Ammon's horn (tissue), 1 donor: ENCODE data around the gene PLEK2.
"Not testable (repeated sequence)": the region's sequence is repeated elsewhere in the genome, so short reads cannot be mapped to it uniquely, and the experiment has no call there.

Experiments
- DNase-seq: peaks from one replicate; pipeline ENCODE4 v3.0.0-alpha.2; 2016; ENCODE audit warnings: low spot score

The PLEK2 gene, protein sequence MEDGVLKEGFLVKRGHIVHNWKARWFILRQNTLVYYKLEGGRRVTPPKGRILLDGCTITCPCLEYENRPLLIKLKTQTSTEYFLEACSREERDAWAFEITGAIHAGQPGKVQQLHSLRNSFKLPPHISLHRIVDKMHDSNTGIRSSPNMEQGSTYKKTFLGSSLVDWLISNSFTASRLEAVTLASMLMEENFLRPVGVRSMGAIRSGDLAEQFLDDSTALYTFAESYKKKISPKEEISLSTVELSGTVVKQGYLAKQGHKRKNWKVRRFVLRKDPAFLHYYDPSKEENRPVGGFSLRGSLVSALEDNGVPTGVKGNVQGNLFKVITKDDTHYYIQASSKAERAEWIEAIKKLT

DNA sequence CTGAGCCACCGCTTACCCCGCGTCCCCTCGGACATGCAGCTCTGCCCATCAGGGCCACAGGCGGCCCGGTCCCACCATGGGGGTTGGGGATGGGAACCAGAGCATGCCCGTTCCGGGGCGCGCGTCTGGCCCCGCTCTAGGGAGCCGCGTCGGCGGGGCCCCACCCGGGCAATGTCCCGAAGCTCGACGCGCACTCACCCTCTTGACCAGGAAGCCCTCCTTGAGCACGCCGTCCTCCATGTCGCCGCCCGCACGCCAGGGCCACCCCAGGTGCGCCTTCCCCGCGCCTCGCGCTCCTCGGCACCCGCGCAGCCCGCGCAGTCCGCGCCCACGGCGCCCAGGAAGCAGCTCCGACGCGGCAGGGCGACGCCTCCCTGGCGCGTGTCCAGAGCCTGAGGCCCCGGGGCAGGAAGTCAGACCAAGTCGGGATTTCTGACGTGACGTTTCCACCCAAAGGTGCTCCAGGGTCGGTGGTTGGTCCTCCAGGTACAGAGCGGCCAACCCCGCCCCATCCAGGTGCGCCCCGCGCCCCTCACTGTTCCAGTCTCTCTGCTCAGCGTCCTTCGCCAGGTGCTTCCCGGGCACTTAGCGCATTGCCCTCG lies at the start of gene PLEK2:
PLEK2 (minus strand) TSS at position 346 of the 602 bp plus-strand sequence; CDS start at position 240, 106 bp downstream.
- no peak for DNase-seq

DNA sequence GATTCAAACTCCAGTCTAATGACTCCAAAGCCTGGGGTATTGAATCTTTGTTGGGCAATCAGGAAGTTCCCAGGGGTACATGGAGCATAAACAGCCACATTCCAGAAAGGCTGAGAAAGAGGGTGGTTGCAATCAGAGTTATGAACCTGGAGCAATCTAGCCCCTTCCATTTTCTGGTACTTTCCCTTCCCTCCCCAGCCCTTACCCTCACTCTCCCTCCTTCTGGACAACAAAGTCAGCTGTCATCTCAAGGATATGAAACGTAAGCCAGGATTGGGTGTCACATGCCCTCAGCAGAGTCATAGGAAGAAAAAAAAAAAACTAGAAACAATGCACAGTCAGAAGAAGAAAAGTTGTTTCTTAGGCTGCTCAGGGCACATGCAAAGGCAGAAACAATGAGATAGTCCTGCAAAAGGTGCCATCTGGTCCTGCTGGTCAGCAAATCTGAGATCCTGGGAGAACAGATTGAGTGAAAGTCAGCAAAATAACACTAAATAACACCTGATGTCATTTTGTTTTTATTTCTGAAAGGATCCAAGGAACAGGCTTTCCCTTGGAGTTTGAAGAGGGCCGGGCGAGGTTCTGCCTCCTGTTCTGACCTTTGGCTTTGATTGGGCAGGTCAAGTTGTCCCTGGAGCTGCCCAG lies 49.5 kb upstream of the PLEK2 start:
- no peak for DNase-seq

DNA sequence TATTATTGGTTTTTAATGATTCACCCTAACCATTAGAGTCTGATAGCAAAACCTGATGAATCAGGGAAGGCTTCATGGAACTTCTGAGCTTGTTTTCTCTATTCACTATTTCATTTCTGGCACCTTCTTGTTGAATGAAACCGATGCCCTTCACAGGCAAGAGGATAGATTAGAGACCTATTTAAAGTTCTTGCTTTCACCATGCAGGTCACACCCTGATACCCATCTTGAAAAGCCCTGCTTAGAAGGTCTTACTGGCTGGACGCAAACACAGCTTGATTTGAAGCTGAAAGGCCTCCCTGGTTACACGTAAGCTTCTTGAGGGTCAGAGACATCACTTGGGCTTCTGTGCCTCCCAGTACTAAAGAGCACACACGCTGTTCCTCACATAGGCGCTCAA lies 47.4 kb upstream of the PLEK2 start:
- DNase-seq: no peak

DNA sequence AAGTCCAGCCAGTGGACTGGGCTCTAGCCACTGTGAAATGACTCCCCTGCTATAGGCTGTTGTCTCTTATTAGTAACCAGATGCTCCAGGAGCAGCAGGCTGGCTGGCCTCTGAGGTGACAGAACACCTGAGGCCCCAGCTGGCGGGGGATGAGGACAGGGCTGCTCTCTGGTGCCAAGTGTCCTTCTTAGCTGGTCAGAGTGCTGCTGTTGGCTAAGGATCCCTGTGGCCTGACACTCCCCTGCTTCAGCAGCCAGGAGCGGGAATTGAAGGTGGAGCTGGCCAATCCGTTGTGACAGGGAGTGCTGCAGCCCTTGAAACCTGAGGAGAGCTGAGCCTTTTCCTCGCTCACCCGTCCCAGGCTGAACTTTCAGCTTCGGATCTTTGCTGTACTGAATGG lies 45.8 kb upstream of the PLEK2 start:
- no peak for DNase-seq

DNA sequence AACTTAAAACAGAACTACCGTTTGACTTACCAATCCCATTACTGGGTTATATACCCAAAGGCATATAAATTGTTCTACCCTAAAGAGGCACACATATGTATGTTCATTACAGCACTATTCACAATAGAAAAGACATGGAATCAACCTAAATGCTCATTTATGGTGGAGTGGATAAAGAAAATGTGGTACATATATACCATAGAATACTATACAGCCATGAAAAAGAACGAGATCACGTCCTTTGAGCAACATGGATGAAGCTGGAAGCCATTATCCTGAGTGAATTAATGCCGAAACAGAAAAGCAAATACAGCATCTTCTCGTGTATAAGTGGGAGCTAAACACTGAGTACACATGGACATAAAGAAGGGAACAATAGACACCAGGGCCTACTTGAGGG lies 44.8 kb upstream of the PLEK2 start:
- DNase-seq: no peak

DNA sequence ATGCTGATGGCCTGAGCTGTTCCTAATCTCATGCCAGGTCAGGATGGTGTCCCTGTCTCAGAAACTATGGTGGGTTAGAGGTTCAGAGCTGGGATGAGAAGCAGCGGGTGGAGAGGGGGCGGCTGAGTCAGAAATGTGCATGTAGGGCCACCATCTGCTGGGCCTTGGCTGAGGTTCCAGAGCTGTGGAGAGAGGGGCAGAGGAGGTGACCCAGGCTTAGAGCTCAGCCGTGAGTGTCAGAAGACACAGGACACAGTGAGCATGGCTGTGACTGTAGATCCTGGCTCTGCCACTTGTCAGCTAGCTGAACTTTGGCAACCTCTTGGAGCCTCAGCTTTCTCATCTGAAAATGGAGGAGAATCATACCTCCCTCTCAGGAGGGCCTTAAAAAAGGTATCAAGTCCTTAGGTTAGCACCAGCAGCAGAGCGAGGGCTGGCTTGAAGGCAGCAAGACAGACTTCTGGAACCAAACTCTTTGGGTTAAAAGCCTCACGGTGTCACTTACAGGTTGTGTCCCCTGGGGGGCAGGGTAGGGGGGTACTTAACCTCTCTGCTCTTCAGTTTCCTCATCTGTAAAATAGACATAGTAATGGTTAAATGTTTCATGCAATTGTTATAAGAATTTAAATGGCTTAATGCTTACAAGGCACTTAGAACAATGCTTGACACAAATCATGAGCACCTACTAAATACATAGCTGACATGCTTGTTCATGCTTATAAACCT lies 41.8 kb upstream of the PLEK2 start:
- no peak for DNase-seq

DNA sequence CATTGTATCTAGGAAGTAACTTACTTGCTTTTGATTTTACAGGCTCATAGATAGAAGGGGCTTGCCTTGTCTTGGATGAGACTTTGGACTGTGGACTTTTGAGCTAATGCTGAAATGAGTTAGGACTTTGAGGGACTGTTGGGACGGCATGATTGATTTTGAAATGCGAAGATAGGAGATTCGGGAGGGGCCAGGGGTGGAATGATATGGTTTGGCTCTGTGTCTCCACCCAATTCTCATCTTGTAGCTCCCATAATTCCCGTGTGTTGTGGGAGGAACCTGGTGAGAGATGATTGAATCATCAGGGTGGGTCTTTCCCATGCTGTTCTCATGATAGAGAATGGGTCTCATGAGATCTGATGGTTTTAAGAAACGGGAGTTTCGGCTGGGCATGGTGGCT lies 39.7 kb upstream of the PLEK2 start:
- DNase-seq: not testable (repeated sequence)

DNA sequence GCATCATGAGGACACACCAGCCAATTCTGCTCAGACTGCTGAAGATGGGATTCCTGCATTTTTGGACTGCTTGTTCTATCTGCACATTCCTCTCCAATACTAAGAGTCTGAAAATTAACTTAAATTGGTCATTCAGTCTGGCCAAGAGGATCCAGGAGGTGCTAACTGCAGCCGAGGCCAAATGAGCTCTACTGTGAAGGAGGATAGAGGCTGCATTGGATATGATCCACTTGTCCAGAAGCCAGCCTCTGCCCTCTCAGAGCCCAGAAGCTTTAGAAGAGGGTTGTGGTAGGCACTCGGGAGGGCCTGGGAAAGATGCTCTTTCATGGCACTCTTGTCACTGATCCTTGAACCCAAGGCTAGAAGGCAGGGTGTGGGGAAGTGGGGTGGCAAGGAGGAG lies 37.1 kb upstream of the PLEK2 start:
- DNase-seq: no peak

DNA sequence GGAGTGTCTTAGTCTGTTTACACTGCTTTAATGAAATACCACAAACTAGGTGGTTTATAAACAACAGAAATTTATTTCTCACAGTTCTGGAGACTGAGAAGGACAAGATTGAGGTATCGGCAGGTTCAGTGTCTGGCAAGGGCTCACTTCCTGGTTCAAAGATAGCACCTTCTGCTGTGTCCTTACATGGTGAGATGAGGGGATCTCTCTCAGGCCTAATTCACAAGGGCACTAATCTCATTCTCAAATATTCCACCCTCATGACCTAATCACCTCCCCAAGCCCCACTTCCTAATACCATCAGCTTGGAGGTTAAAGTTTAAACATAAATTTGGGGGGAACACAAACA lies 35.0 kb upstream of the PLEK2 start:
- no peak for DNase-seq

DNA sequence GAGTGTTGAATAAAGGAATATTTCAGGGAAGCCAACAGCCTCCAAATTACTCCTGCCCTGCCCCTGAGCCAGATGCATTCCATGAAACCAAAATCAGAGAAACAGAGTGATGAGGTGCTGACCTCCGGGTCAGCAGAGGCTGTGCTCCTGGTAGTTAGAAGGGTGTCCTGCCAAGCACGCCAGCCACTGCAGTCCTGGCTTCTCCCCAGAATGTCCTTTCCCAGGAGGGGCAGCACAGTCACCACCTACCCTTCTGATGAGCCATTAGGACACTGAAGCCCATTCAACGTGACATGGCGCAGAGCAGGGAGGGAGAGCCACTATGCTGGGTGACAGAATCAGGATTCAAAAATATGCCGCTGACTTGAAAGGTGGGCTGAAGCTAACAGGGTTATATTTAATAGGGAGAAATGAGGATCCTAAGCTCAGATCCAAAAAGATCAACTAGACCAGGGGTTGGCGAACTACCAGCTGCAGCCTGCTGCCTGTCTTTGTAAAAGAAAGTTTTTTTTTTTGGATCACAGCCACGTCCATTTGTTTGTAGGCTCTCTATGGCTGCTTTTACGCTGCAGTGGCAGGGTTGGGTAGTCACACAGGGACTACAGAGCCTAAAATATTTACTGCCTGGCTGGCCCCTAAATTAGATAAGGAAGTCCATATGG lies 34.5 kb upstream of the PLEK2 start:
- peak; percentile 51 for DNase-seq

DNA sequence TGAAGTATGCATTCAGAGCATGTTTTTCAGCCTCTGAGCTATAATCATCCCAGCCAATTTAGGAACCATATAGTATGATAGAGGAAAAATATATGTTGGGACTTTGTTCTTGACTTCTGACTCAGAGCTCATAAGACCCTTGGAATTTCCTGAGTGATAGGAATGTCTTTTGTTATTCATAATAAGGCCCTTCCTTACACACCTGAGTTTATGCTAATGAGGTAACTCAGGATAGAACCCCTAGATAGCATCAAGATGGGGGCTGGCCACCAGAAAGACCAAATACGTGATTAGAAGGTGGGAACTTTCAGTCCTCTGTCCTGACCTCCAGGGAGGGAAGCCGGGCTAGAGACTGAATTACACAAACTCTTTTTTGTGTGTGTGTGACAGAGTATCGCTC lies 32.4 kb upstream of the PLEK2 start:
- DNase-seq: no peak

DNA sequence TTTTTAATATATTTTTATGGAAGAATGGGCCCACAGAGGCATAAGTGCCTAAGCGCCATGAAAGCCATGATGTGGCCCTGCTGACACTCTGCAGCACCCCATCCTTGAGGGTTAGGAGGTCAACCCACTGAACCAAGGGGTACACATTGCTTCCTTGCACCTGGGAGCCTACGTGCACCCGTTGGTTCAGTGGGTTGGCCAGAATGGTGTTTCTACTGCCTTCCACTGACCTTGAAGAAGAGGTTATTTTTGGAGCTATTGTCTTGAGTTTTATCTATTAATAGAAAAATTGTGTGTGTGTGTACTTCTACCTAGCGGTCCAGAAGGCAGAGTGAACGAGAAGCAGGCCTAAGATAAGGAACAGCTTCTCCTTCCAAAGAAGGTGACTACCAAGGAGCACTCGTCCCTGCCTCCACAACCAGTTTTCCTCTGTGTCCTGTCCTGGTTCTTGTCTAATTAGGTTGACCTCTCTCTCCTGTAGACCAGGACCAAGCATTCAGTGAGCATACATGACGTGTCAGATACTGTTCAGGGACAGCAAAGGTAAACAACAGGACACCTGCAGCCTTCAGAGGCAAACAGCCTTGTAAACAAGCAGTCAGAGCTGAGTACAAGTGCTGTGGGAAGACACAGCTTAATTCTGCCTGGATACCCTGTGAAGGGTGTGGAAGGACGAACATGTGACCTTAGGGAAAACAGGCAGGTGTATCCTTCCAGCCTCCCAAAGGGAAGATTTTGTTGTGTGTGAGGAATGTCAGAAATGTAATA lies 30.4 kb upstream of the PLEK2 start:
- no peak for DNase-seq

DNA sequence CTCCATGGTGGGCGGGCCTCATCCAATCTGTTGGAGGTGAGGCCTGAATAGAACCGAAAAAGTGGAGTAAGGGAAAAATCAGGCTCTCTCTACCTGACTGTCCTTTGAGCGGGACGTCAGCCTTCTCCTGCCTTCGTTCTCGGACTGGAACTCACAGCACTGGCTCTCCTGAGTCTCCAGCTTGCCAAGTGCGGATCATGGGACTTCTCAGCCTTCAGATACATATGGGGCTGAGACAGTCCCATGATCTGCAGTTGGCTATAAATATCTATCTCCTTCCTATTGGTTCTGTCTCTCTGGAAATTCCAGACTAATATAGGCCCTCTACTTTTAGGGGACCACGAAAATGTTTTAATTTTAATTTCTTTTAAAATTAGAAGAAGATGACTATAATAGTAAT lies 29.7 kb upstream of the PLEK2 start:
- DNase-seq: no peak

DNA sequence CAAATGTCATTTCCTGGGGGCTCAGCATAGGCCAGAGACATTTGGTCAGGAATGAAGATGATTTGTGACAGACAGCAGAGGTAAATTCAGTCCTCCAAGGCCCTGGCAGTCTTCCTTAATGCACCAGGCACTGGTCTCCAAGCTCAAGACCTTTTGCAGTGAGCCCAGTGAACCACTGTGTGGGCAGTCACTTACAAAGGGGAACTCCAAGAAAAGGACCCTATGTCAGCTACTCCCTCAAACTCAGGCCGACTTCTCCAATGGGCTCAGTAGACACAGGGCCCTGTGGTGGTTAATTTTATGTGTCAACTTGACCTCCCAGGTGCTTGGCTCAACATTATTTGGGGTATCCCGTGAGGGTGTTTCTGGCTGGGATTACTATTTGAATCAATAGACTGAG lies 29.3 kb upstream of the PLEK2 start:
- no peak for DNase-seq

DNA sequence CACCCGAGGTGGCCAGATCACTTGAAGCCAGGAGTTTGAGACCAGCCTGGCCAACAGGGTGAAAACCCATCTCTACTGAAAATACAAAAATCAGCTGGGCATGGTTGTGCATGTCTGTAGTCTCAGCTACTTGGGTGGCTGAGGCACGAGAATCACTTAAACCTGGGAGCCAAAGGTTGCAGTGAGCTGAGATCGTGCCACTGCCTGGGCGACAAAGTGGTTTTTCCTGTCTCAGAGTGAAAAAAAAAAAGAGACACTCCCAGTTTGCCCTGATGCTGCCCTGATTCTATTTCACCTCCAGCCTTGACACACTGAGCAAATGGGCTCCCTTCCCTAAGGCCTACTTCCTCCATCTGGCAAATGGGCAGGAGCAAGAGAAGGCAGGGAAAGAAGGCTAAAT lies 28.5 kb upstream of the PLEK2 start:
- DNase-seq: no peak

DNA sequence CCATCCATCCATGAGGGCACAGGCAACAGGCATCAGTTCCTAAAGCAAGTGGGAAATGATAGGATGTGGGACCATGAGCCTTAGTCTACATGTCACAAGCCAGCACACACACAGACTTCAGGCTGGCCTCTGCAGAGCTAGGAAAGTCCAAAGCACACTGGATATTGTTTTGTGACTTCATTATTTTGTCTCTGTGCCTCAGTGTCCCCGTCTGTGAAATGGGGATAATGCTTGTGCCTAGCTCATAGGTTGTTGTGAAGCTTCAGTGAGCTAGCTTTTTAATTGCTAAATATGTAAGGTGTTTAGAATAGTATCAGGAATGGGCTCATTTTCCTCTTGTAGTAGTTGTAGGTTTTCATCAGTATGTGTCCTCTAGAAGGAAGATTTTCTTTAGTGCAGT lies 27.0 kb upstream of the PLEK2 start:
- no peak for DNase-seq

DNA sequence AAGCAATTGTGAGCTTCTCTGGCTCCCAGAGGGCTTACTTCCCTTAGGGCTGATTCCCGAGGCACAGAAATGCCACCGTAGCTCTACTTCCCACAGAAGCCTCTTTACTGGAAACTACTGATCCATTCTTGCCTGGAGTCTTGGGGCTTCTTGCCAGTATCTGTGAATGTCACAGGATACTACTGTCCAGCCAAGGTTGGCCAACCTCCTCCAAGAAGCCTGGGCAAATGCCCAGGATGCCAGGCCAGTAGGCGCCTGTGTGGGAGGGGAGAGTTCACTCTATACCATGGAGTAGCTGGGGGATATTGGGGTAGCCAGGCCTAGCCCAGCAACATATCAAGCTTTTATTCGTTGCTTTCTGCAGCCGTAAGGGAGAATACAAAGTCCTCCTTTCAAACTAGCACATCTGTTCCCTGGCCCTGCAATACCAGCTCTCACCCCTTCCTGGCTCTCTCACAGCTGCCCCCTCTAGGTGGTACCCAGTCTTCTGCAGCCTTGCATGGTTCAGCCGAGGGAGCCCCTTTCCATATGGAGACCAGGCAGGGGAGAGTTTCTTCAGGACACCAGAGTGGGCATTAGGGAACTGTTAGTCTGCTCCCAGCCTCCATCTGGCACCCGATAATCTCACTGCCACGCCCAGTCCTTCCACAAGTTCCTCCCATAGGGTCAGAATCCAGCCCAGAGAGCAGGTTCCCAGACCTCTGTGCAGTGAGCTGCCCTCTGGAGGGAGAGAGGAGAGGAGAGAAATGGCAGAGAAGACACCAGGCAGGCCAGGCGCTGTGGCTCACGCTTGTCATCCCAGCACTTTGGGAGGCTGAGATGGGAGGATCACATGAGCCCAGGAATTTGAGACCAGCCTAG lies 24.3 kb upstream of the PLEK2 start:
- peak; percentile 52 for DNase-seq

DNA sequence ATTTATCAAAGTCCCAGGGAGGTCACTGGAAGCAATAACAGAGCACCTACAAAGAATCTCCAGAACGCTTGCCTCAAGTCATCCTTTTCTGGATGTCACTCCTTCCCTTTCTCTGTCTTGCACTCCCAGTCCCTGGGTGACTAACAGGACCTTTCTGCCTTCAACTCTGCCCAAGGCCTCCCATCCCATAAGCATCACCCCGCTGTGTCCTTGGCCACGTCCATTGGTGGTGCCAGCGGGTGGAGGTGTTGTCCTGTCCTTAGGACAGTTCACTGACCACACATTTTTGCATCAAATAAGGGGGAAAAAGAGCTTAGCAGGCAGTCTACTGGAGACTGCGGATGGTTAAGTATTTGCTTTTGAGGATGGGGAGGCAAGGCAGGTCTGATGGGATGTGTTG lies 23.6 kb upstream of the PLEK2 start:
- DNase-seq: no peak

DNA sequence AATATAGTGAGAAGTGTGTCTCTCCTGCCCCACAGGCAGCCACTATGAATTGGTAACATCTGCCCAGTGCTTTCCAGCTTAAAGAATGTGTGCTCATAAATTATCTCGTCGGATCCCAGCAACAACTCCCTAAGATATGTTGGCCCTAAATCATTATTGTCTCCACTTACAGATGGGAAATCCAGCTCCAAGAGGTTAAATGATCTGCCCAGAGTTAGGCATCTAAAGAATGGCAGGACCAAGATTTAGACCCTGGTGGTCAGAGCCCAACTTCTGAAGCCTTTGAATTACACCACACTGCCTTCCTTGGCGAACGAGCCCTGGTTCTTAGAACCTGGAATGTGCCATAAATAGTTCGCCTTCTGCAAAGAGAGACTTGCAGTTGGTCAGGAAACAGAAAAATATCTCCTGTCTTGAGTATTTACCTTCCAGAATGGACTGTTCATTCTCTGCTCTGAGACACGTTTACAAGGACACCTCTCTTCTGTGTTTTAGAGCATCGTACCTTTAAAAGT lies 20.1 kb upstream of the PLEK2 start:
- DNase-seq: no peak

DNA sequence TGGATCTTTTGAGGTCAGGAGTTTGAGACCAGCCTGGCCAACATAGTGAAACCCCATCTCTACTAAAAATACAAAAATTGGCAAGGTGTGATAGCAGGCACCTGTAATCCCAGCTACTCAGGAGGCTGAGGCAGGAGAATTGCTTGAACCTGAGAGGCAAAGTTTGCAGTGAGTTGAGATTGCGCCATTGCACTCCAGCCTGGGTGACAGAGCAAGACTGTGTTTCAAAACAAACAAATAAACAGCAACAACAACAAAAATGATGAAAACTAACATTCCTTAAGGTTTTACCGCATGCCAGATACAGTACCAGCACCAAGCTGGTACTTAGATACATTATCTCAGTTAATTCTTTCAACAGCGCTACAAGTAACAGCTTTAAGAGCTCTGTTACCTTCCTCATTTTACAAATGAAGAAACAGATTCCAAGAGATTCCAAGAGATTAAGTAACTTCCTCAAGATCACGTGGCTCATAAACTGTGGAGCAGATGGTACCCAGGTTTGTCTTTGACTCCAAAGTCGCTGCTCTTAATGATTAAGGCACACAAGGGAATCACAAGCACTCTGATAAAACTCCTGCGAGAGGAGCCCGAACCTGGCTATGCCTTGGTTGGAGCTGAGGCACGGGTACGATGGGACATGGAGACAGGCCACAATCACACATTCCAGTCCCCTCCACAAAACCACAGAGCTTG lies 17.7 kb upstream of the PLEK2 start:
- DNase-seq: no peak
